GM10847 (cell line): Measurements from ENCODE around the gene SLC43A2.

Experiments
- POLR2A ChIP-seq: IDR thresholded peaks from 2 replicates; pipeline ENCODE4 v1.6.1; 2011; ENCODE audit not compliant: insufficient read length; ENCODE audit errors: extremely low read depth

The SLC43A2 gene

GRCh38 chr17:1565877-1566276 lies 62.8 kb downstream of the SLC43A2 start:
- TF ChIP-seq POLR2A = no peak

- TF ChIP-seq POLR2A = no peak
These were observed 64.6 kb downstream of the SLC43A2 start for GRCh38 chr17:1563786-1564613.

- no peak for TF ChIP-seq POLR2A
These were observed 66.4 kb downstream of the SLC43A2 start for GRCh38 chr17:1562176-1562643.

GRCh38 chr17:1561420-1562175 lies 67.0 kb downstream of the SLC43A2 start:
- no peak for TF ChIP-seq POLR2A

- TF ChIP-seq POLR2A = no peak
These were observed 67.7 kb downstream of the SLC43A2 start for GRCh38 chr17:1560858-1561355.

- no peak for TF ChIP-seq POLR2A
These were observed 68.4 kb downstream of the SLC43A2 start for GRCh38 chr17:1560101-1560857.

- no peak for TF ChIP-seq POLR2A
These were observed 69.3 kb downstream of the SLC43A2 start for GRCh38 chr17:1559047-1560043.

GRCh38 chr17:1558401-1558800 lies 70.2 kb downstream of the SLC43A2 start:
- TF ChIP-seq POLR2A = no peak

- no peak for TF ChIP-seq POLR2A
These were observed 71.1 kb downstream of the SLC43A2 start for GRCh38 chr17:1557355-1558095.

GRCh38 chr17:1555651-1556471 lies 72.8 kb downstream of the SLC43A2 start:
- TF ChIP-seq POLR2A = no peak

GRCh38 chr17:1554751-1555540 lies 73.7 kb downstream of the SLC43A2 start:
- no peak for TF ChIP-seq POLR2A
